Thyroid gland (tissue), 4 donors: ENCODE data around the gene SPNS2. TPM values are rescaled to one million over a fixed set of nuclear protein-coding genes. Genes with fewer than 3 reads are reported as not detected.
A peak's percentile ranks its signal among the peaks of the same experiment; 100 is the strongest.

Experiments used
- DNase-seq, 2 donors: peaks; one replicate each; pipeline ENCODE4 v3.0.0-alpha.2; 2019
- H3K27ac ChIP-seq, 3 donors: fragments of 200-600 bp; sonication (generic); 1 replicate in 2 of 3; 2 replicates in 1 of 3; pipeline ENCODE4 v1.5.1; 2016 to 2019; ENCODE audit warnings: mild to moderate bottlenecking in 1 of 3, moderate library complexity in 1 of 3
- H3K27me3 ChIP-seq: fragments of 200-600 bp; sonication (generic); one replicate; pipeline ENCODE4 v1.5.1; 2019
- H3K36me3 ChIP-seq, 2 donors: fragments of 200-600 bp; sonication (generic); one replicate each; pipeline ENCODE4 v1.5.1; 2016 to 2019
- H3K4me1 ChIP-seq, 2 donors: fragments of 200-600 bp; sonication (generic); one replicate each; pipeline ENCODE4 v1.5.1; 2017 to 2019
- H3K4me3 ChIP-seq, 3 donors: fragments of 200-600 bp; sonication (generic); replicated peaks in 1 of 3; 1 replicate in 2 of 3; 2 replicates in 1 of 3; pipeline ENCODE4 v1.5.1; 2016; ENCODE audit warnings: mild to moderate bottlenecking in 1 of 3
- H3K9me3 ChIP-seq: fragments of 200-600 bp; sonication (generic); one replicate; pipeline ENCODE4 v1.5.1; 2017
- POLR2A ChIP-seq, 2 donors: fragments of 450-650 bp; IDR thresholded peaks; one replicate each; pipeline ENCODE4 v1.6.1; 2017; ENCODE audit warnings: antibody characterized with exemption in 2 of 2, mild to moderate bottlenecking in 2 of 2, moderate library complexity in 1 of 2
- WGBS, 2 donors: methylation state at CpG; one replicate each; pipeline ENCODE4 v1.1.5; 2017; 5-methylcytosine and 5-hydroxymethylcytosine counted together
- intact Hi-C: fragments of 100-400 bp; cut with DNase I; formaldehyde crosslinking; loops from one replicate; pipeline ENCODE4 v1.15.1; 2023
- total RNA-seq, 4 donors: library from RNA; depleted of rRNA; stranded (reverse); fragments of >200 nt; gene quantifications; one replicate each; pipeline ENCODE4 v1.2.3, GENCODE V29; 2016
- TF ChIP-seq, protein P1 (sequence below), 6 experiments: fragments of 200-600 bp in 3 of 6; fragments of 450-650 bp in 3 of 6; sonication (generic) in 3 of 6; IDR thresholded peaks; one replicate each; pipeline ENCODE4 v1.5.1; 2016 to 2019; ENCODE audit warnings: antibody characterized with exemption in 6 of 6, mild to moderate bottlenecking in 2 of 6, inconsistent platforms in 1 of 6, moderate library complexity in 1 of 6

Gene SPNS2
- total RNA-seq, 4 donors from 2014 or later, result 5.6 to 16.3 (median 8.1) TPM

DNA sequence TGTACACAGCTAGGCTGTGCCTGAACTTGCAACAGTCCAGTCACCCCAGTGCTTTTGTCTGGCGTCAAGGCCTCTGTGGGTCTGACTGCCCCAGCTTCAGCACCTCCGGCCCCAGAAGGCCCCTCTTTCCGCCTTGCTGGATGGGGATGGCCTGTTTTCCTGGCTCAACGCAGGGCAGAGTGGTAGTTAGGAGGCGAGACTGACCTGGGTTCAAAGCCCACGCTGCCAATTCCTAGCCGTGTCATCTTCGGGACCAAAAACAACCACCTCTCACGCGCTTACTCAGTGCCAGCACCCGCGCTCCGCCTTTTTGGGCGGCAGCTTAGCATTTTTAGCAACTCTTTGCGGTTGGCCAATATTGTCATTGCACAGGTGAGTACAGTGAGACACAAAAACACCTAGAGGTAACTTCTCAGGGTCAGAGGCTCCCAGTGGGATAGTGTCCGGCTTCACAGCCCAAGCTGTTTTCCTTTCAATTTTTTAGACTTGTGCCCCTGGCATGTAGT, 51.9 kb downstream of the SPNS2 start:
- WGBS, 2 donors, result 95 to 96% methylated on average over 16 of the region's 16 CpGs
- TF ChIP-seq, protein P1, sequence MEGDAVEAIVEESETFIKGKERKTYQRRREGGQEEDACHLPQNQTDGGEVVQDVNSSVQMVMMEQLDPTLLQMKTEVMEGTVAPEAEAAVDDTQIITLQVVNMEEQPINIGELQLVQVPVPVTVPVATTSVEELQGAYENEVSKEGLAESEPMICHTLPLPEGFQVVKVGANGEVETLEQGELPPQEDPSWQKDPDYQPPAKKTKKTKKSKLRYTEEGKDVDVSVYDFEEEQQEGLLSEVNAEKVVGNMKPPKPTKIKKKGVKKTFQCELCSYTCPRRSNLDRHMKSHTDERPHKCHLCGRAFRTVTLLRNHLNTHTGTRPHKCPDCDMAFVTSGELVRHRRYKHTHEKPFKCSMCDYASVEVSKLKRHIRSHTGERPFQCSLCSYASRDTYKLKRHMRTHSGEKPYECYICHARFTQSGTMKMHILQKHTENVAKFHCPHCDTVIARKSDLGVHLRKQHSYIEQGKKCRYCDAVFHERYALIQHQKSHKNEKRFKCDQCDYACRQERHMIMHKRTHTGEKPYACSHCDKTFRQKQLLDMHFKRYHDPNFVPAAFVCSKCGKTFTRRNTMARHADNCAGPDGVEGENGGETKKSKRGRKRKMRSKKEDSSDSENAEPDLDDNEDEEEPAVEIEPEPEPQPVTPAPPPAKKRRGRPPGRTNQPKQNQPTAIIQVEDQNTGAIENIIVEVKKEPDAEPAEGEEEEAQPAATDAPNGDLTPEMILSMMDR (IDR thresholded peaks at IDR 0.05), result no peak
- no peak for TF ChIP-seq POLR2A (IDR thresholded peaks at IDR 0.05)
- DNase-seq, result no peak
- H3K4me1 ChIP-seq, result peaks cover 9 to 11% of the 10 kb centered on the region in 2 donors
- intact Hi-C loops, result no loop called here
- no peaks in the 10 kb centered on the region for H3K9me3 ChIP-seq
- no peak overlapping the region for H3K27ac ChIP-seq
- no peaks in the 10 kb centered on the region for H3K27me3 ChIP-seq
- H3K36me3 ChIP-seq, result peaks cover 42 to 56% of the 10 kb centered on the region in 2 donors
- no peak overlapping the region for H3K4me3 ChIP-seq

- Histone ChIP-seq H3K9me3 (no peaks in the 10 kb centered on the region), H3K36me3 (peaks cover 41 to 56% of the 10 kb centered on the region in 2 donors), H3K27ac (no peak overlapping the region), H3K4me3 (no peak overlapping the region), H3K27me3 (no peaks in the 10 kb centered on the region), H3K4me1 (peaks cover 15 to 17% of the 10 kb centered on the region in 2 donors)
- 88 to 90% methylated on average over 3 to 8 of the region's 8 CpGs for WGBS, 2 donors
- TF ChIP-seq, protein P1 (IDR thresholded peaks at IDR 0.05), result no peak
- TF ChIP-seq POLR2A (IDR thresholded peaks at IDR 0.05), result no peak
- DNase-seq, result no peak
- intact Hi-C loops, result no loop called here
Observed at GRCh38 chr17:4551141-4551540, 52.5 kb downstream of the SPNS2 start.

DNA sequence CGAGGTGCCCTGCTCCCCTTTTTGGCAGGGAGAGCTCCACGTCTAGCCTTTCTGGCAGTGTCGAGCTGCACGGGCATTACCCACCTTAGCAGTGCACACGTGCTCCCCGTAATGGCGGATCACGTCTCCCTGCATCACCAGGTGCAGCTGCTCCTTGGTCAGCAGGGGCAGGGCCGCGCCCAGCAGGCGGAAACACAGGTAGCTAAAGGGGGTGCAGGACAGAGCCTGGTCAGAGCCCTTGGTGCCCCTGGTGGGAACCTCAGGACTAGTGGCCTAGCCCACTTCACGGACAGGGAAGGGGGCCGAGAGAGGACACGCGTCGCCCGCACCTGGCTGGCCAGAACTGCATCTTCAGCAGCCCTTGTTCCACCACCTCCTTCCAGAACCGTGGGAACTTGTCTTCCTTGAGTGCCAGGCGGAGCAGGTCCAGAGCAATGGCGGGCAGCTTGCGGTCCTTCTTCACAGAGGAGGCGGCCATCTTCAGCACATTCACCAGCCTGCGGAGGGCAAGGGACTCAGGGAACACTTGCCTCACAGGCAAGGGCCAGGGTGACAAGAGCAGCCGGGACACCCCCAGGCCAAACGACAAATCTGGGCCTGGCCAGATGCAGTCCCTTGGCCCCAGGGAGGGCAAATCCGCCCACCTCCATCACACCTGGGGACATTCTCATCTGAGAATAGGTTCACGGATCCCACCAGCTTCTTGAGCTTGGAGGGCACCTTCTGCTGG, 53.3 kb downstream of the SPNS2 start:
- 93 to 98% methylated on average over 20 to 21 of the region's 27 CpGs for WGBS, 2 donors
- Histone ChIP-seq H3K27me3 (no peaks in the 10 kb centered on the region), H3K4me1 (peaks cover 15 to 17% of the 10 kb centered on the region in 2 donors), H3K27ac (no peak overlapping the region), H3K4me3 (no peak overlapping the region), H3K9me3 (no peaks in the 10 kb centered on the region), H3K36me3 (peaks cover 37 to 48% of the 10 kb centered on the region in 2 donors)
- no peak for DNase-seq
- TF ChIP-seq, protein P1 (IDR thresholded peaks at IDR 0.05), result no peak
- TF ChIP-seq POLR2A (IDR thresholded peaks at IDR 0.05), result no peak
- intact Hi-C loops, result no loop called here

DNA sequence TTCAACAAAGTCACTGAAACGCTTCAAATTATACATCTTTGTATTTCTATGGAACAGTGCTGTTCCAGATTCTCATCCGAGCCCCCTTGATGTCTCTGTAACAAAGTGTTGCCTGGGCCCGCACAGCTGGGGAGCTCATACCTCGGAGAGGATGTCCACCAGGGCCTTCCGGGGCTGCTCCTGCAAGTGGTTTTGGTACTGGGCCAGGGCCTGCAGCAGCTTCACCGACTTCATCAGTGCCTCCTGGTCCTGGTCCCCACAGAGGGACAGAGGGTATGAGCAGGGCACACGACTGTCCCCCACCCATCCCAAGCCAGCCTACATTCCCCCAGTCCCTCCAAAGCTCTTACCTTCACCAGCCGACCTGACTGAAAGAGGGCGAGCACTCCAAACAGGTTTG, 55.0 kb downstream of the SPNS2 start:
- Histone ChIP-seq H3K4me1 (peaks cover 15 to 17% of the 10 kb centered on the region in 2 donors), H3K4me3 (no peak overlapping the region), H3K9me3 (no peaks in the 10 kb centered on the region), H3K27ac (no peak overlapping the region), H3K27me3 (no peaks in the 10 kb centered on the region), H3K36me3 (peaks cover 28 to 33% of the 10 kb centered on the region in 2 donors)
- TF ChIP-seq POLR2A (IDR thresholded peaks at IDR 0.05), result no peak
- TF ChIP-seq, protein P1 (IDR thresholded peaks at IDR 0.05), result no peak
- intact Hi-C loops, result no loop called here
- DNase-seq, result no peak
- WGBS, 2 donors, result 78% methylated on average over 9 of the region's 9 CpGs

- no peak for DNase-seq
- no peaks in the 10 kb centered on the region for H3K27me3 ChIP-seq
- intact Hi-C loops, result no loop called here
- no peaks in the 10 kb centered on the region for H3K9me3 ChIP-seq
- H3K4me1 ChIP-seq, result peaks cover 15 to 17% of the 10 kb centered on the region in 2 donors
- TF ChIP-seq, protein P1 (IDR thresholded peaks at IDR 0.05), result no peak
- TF ChIP-seq POLR2A (IDR thresholded peaks at IDR 0.05), result no peak
- H3K27ac ChIP-seq, result no peak overlapping the region
- WGBS, 2 donors, result 25 to 40% methylated on average over 9 to 10 of the region's 18 CpGs
- H3K4me3 ChIP-seq, result peak overlapping the region; percentile 50 to 82 (median 75)
- H3K36me3 ChIP-seq, result peaks cover 19 to 25% of the 10 kb centered on the region in 2 donors
Observed at GRCh38 chr17:4554441-4554996, 55.8 kb downstream of the SPNS2 start.
